ENCODE measurements around the gene C2orf15.
"Not testable (repeated sequence)": the region's sequence is repeated elsewhere in the genome, so short reads cannot be mapped to it uniquely, and the experiment has no call there.

Gene C2orf15

GRCh38 chr2:99169534-99169933 lies 28.0 kb downstream of the C2orf15 start:
- no peak for DNase-seq

DNA sequence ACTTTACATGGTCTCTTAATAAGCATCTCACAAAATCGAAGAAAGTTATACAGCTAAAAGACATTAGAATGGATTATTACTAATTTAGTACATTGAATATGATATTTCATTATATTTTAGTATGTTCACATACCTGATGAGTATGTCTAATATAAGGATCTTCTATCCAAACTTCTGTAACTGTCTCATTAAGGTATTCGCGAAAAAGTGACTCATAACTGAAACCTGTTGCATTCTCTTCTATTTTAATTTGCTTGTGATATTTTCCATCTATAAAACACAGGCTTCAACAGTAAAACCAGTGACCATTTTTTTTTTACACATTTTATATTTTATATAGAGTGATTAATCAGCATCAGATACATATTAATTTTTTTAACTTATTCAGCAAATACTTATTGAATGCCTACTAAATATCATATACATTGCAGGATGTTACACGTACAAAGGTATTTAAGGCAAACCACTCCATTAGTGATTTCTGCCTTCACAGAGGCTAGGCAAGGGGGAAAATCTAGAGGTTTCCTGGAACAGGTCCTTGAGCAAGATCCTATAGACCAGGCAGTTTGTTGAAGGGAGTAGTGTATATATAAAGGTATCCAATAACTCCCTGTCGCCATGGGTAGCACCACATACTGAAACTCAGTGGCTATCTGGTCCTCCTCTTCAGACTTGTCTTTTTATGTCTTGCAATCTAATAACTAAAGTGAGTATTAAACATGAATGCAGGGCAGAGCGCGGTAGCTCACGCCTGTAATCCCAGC lies 30.1 kb downstream of the C2orf15 start:
- DNase-seq: no peak

- peak; percentile 97 for DNase-seq
Observed at GRCh38 chr2:99180755-99181623, 39.5 kb downstream of the C2orf15 start, which contains the start of the genes MITD1 and MRPL30. TSS of gene MITD1 (minus strand) at chr2:99181058. CDS start at chr2:99180981, 77 bp downstream. TSS of gene MRPL30 (plus strand) at chr2:99181184. CDS start at chr2:99186204, 5,020 bp downstream.

GRCh38 chr2:99181624-99182000 lies 40.1 kb downstream of the C2orf15 start:
- DNase-seq: peak; percentile 46

DNA sequence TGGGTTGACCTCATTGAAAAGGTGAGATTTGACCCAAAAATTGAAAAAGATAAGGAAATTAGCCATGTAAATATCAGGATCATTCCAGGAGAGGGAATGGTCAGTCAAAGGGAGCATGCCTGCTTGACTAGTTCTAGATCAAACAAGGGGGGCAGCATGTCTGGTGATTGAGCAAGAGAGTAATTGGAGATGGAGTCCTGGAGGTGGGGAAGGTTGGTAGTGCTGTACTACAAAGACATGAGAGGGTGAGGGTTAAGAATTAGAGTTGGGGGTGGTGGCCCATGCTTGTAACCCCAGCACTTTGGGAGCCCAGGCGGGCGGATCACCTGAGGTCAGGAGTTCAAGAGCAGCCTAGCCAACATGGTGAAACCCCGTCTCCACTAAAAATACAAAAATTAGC lies 41.5 kb downstream of the C2orf15 start:
- DNase-seq: no peak

- DNase-seq: peak; percentile 53
Observed at GRCh38 chr2:99184811-99185210, 43.3 kb downstream of the C2orf15 start.

DNA sequence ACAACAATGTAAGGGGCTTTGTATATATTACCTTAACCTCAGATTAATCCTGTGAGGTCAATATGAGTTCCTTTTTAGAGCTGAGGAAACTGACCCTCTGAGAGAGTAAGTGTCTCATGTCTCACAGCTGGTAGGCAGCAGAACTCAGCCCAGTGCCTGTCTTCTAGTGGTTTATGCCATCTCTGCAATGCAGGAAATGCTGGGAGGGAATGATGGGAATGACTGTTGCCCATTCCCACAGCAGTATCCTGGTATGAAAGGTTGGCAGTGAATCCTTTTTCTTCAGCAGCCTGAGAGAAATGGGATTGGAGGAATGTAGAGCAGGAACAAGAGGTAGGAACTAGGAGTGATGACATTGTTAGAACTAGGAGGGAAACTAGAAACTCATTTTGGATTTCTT lies 45.5 kb downstream of the C2orf15 start:
- no peak for DNase-seq

- DNase-seq: no peak
Observed at GRCh38 chr2:99188357-99188756, 46.9 kb downstream of the C2orf15 start.

GRCh38 chr2:99190548-99190947 lies 49.0 kb downstream of the C2orf15 start:
- DNase-seq: no peak

- not testable (repeated sequence) for DNase-seq
Observed at GRCh38 chr2:99192364-99192763, 50.9 kb downstream of the C2orf15 start.

GRCh38 chr2:99198103-99198841 lies 56.8 kb downstream of the C2orf15 start:
- DNase-seq: no peak

DNA sequence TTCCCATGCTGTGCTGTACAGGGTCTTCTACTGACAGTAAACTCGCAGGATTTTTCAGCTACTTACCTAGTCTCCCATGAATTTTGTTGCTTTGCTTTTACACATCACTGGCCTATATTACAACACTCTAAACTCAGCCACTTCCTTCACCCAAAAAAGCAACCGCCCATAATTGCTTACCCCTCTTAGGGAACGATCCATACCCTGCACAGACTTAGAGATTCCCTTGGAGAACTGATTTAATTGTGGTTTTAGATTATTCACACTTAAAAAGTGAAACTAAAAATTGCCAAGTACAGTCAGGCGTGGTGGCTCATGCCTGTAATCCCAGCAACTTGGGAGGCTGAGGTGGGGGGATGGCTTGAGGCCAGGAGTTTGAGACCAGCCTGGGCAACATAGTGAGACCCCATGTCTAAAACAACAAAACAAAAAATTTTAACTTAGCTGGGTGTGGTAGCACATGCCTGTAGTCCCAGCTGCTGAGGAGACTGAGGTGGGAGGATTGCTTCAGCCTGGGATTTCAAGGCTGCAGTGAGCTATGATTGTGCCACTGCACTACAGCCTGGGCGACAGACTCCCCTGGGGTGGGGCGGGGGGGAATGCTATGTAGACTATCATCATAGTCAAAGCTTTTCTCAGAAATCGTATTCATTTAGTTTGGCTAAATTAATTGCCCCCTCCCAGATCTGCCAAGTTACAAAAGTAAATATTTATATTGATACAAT lies 58.7 kb downstream of the C2orf15 start:
- DNase-seq: no peak
